Measurements from ENCODE around the gene NAPSA.

Gene NAPSA

GRCh38 chr19:50311723-50312635 is 53.5 kb downstream of the NAPSA start:
- Mint-ChIP-seq H3K27ac (no peak overlapping the region), H3K4me1 (ENCODE audit: low read depth) (peaks cover 19% of the 10 kb centered on the region), H3K36me3 (no peaks in the 10 kb centered on the region), H3K27me3 (peaks cover 40% of the 10 kb centered on the region), H3K4me3 (no peak overlapping the region), H3K9me3 (ENCODE audit: low read depth) (no peaks in the 10 kb centered on the region)

GRCh38 chr19:50310759-50311465 is 54.5 kb downstream of the NAPSA start:
- Mint-ChIP-seq H3K4me3 (no peak overlapping the region), H3K36me3 (no peaks in the 10 kb centered on the region), H3K9me3 (ENCODE audit: low read depth) (no peaks in the 10 kb centered on the region), H3K27me3 (peaks cover 46% of the 10 kb centered on the region), H3K27ac (no peak overlapping the region), H3K4me1 (ENCODE audit: low read depth) (peaks cover 17% of the 10 kb centered on the region)

GRCh38 chr19:50309396-50310125 is 55.9 kb downstream of the NAPSA start:
- H3K36me3 Mint-ChIP-seq: no peaks in the 10 kb centered on the region
- no peak overlapping the region for H3K4me3 Mint-ChIP-seq
- no peaks in the 10 kb centered on the region for H3K9me3 Mint-ChIP-seq (ENCODE audit: low read depth)
- H3K27me3 Mint-ChIP-seq: peaks cover 46% of the 10 kb centered on the region
- peaks cover 12% of the 10 kb centered on the region for H3K4me1 Mint-ChIP-seq (ENCODE audit: low read depth)
- no peak overlapping the region for H3K27ac Mint-ChIP-seq

GRCh38 chr19:50308991-50309390 is 56.4 kb downstream of the NAPSA start:
- H3K27me3 Mint-ChIP-seq: peaks cover 43% of the 10 kb centered on the region
- H3K9me3 Mint-ChIP-seq (ENCODE audit: low read depth): no peaks in the 10 kb centered on the region
- no peak overlapping the region for H3K4me3 Mint-ChIP-seq
- peaks cover 10% of the 10 kb centered on the region for H3K4me1 Mint-ChIP-seq (ENCODE audit: low read depth)
- H3K27ac Mint-ChIP-seq: no peak overlapping the region
- H3K36me3 Mint-ChIP-seq: no peaks in the 10 kb centered on the region

Data from activated naive CD8-positive, alpha-beta T cell (primary cell).